Measurements from ENCODE around the gene CDK3. TPM values are rescaled to one million over a fixed set of nuclear protein-coding genes. Genes with fewer than 3 reads are reported as not detected.

CDK3 gene
- total RNA-seq, 2 donors from 2014 or later: 2.9 to 4.6 TPM

DNA sequence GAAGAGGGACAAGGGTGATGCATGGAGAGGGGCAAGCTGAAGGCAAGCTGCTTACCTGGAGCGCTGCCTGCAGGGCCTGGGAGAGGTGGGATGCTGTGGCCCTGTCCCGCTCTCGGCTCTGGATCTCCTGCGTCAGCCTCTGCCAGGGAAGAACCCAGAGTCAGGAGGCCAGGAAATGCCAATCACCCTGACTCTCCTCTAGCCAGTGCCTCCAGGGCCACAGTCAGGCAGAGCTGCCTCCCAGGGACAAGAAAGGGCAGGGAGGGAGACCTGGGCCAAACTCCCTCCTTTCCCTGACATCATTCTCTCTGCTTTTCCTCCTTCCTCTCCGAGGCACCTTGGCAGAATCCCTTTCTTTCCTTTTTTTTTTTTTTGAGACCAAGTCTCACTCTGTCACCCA is 11.3 kb downstream of the CDK3 start:
- no peaks in the 10 kb centered on the region for H3K27me3 Mint-ChIP-seq
- H3K27ac Mint-ChIP-seq: no peak overlapping the region

DNA sequence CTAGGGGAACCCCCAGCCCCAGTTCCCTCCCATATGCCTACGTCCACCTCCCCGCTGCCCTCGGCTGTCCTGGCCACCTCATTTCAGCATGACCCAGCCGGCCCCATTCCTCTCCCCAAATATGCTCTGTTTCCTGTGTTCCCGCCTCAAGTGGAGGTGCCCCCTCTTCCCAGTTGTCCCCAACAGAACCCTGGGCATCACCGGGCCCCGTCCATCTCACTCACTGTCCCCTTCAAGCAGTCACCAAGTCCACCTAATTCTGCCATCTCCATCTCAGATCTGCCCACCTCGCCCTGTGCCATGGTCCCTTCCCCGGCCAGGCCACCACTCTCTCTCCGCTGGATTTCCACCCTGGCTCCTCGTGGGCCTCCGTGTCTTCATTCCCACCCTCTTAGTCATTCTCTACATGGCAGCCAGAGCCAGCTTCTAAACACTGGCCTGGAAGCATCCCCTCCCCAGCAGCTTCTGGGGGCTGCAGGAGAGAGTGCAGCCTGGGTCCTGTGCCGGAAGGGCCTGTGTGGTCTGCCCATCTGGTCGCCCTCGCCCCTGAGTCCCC is 12.8 kb downstream of the CDK3 start:
- no peaks in the 10 kb centered on the region for H3K36me3 Mint-ChIP-seq (ENCODE audit: low read depth)
- ATAC-seq (no peak), DNase-seq (no peak)
- no peak overlapping the region for H3K4me3 Mint-ChIP-seq
- no peaks in the 10 kb centered on the region for H3K27me3 Mint-ChIP-seq
- peaks cover 8% of the 10 kb centered on the region for H3K4me1 Mint-ChIP-seq
- H3K9me3 ChIP-seq (ENCODE audit: control insufficient read depth, low read length, poor library complexity, severe bottlenecking): no peaks in the 10 kb centered on the region
- H3K27ac Mint-ChIP-seq: no peak overlapping the region

More for the DNA sequence above, 11.3 kb downstream of the CDK3 start:
- H3K9me3 ChIP-seq (ENCODE audit: control insufficient read depth, low read length, poor library complexity, severe bottlenecking): no peaks in the 10 kb centered on the region
- Mint-ChIP-seq H3K36me3 (ENCODE audit: low read depth) (no peaks in the 10 kb centered on the region), H3K4me3 (no peak overlapping the region), H3K4me1 (peaks cover 8% of the 10 kb centered on the region)
- ATAC-seq: no peak
- no peak for DNase-seq

DNA sequence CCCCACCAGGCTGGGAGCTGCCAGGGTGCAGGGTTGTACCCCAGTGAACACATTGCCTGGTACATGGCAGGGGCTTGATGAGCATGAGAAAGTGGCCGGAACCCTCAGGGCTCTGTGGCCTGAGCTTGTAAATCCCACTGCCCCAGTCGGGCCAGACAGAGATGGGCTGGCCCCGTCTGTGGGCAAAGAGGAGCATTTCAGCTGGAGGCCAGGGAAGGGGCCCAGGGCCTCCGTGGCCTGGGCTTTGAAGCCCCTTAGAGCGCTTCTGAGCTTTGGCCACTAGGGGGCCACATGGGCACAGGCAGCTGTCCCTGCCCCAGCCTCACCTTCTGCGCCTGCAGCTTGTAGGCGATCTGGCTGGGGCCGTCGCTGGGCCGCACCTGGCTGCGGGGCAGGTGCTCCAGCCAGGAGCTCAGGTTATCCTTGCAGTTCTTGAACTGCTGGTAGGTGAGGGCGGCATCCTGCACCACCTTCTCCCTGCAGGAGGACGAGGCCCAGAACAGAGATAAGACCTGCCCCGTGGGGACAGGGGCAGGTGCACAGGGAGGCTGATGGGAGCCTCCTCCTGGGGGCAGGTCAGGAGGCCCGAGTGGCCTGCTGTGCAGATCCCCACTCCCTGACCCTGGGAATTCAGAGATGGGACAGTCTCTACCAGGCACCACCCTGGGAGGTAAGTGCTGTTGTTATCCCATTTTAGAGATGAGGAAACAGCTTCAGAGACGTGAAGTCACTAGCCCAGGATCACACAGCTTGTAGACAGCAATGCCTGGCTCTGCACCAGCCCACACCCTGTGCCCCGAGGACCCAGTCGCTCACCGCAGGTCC is 13.7 kb downstream of the CDK3 start:
- Mint-ChIP-seq H3K4me1 (peaks cover 8% of the 10 kb centered on the region), H3K36me3 (ENCODE audit: low read depth) (no peaks in the 10 kb centered on the region), H3K4me3 (no peak overlapping the region), H3K27ac (no peak overlapping the region), H3K27me3 (no peaks in the 10 kb centered on the region)
- ATAC-seq: peak; percentile 98
- no peaks in the 10 kb centered on the region for H3K9me3 ChIP-seq (ENCODE audit: control insufficient read depth, low read length, poor library complexity, severe bottlenecking)
- peak; percentile 63 to 67 (median 64) for DNase-seq

DNA sequence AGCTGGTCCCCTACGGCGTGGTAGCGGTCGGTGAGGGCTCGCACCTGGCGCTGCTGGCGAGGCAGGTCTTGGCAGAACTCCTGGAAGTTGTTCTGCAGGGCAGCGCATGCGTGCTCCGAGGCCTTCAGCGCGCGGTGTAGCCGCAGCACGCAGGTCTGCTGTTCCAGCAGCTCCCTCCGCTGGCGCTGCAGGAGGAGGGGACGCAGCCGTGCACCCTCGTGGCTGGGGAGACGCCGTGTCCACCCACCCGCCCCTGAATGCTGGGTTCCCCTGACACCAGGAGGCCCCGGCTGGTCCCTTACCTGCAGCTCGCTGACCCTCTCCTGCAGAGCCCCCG is 14.2 kb downstream of the CDK3 start:
- H3K4me3 Mint-ChIP-seq: no peak overlapping the region
- H3K27ac Mint-ChIP-seq: no peak overlapping the region
- no peaks in the 10 kb centered on the region for H3K36me3 Mint-ChIP-seq (ENCODE audit: low read depth)
- no peaks in the 10 kb centered on the region for H3K9me3 ChIP-seq (ENCODE audit: control insufficient read depth, low read length, poor library complexity, severe bottlenecking)
- DNase-seq (no peak), ATAC-seq (no peak)
- peaks cover 5% of the 10 kb centered on the region for H3K4me1 Mint-ChIP-seq
- H3K27me3 Mint-ChIP-seq: no peaks in the 10 kb centered on the region

DNA sequence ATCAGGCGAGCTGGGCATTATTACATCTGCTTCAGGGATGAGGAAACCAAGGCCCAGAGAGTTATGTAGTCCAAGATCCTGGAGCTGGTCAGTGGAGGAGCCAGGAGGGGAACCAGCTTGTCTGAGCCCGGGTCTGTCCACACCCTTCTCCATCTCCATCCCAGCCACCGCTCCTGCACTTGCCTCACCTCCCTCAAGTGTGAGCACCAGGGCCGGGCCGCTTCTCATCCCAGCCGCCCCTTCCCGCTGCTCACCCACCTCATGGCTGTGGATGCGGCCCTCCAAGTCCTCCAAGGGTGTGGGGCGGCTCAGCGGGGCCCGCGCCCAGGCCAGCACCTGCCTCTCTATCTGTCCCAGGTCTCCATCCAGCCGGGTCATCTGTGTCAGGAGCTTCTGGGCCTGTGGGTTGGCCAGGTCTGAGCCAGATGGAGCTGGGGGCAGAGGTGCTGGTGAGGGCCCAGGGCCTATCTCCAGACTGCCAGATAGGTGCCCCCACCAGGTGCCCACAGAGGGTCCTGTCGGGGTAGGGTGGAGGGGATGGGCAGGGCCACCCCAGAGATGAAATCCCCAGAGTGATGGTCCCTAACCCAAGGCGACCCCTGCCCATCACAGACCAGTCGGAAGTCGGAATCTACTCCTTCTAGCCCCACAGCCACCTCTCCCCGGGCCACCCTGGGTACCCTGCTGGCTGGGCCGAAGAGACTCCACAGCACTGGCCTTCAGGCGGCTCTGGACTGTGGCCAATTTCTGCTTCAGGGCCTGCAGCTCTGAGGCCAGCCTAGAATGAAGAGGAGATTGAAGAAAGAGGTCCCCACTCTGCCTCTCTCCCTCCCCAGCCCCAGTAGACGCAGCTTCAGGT is 17.1 kb downstream of the CDK3 start:
- no peaks in the 10 kb centered on the region for H3K9me3 ChIP-seq (ENCODE audit: control insufficient read depth, low read length, poor library complexity, severe bottlenecking)
- H3K27ac Mint-ChIP-seq: no peak overlapping the region
- DNase-seq (no peak), ATAC-seq (no peak)
- peaks cover 7% of the 10 kb centered on the region for H3K4me1 Mint-ChIP-seq
- H3K4me3 Mint-ChIP-seq: no peak overlapping the region
- H3K36me3 Mint-ChIP-seq (ENCODE audit: low read depth): no peaks in the 10 kb centered on the region
- H3K27me3 Mint-ChIP-seq: no peaks in the 10 kb centered on the region

DNA sequence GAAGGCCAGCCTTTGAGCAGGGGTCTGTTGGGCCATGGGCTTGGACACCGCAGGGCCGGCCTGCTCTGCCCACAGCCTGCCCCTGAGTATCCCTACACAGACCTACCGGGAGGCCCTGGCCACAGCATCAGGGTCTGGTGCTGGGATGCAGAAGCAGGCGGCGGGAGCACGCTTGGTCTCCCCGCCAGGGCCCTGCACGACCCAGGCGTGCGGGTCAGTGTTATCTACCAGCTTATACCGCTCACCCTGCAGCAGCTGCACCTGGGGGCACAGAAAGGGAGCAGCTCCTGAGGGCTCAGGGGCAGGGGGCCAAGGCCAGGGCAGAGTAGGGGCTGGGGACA is 17.7 kb downstream of the CDK3 start:
- DNase-seq (no peak), ATAC-seq (no peak)
- Mint-ChIP-seq H3K27ac (no peak overlapping the region), H3K4me1 (peaks cover 7% of the 10 kb centered on the region), H3K4me3 (no peak overlapping the region), H3K27me3 (no peaks in the 10 kb centered on the region), H3K36me3 (ENCODE audit: low read depth) (no peaks in the 10 kb centered on the region)
- no peaks in the 10 kb centered on the region for H3K9me3 ChIP-seq (ENCODE audit: control insufficient read depth, low read length, poor library complexity, severe bottlenecking)

DNA sequence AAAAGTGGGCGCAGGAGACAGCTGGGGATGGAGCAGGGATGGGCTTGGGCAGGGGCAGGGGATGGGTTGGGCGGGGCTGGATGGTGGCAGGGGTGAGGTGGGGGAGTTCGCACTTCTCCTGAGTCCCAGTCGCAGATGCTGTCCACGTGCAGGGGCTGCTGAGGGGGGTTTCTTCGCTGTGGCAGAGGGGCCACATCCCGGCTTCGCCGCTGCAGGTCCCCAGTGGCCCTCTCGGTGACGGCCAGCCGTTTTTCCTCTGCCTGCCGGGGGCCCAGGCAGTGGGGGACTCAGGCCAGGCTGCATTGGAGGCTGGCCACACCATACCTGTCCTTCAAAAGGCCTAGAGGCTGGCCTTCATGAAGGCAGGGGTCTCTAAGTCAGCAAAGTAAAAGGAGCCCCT is 18.1 kb downstream of the CDK3 start:
- no peaks in the 10 kb centered on the region for H3K36me3 Mint-ChIP-seq (ENCODE audit: low read depth)
- no peak overlapping the region for H3K4me3 Mint-ChIP-seq
- no peak for DNase-seq
- ATAC-seq: no peak
- no peaks in the 10 kb centered on the region for H3K27me3 Mint-ChIP-seq
- no peaks in the 10 kb centered on the region for H3K9me3 ChIP-seq (ENCODE audit: control insufficient read depth, low read length, poor library complexity, severe bottlenecking)
- H3K27ac Mint-ChIP-seq: no peak overlapping the region
- peaks cover 7% of the 10 kb centered on the region for H3K4me1 Mint-ChIP-seq

DNA sequence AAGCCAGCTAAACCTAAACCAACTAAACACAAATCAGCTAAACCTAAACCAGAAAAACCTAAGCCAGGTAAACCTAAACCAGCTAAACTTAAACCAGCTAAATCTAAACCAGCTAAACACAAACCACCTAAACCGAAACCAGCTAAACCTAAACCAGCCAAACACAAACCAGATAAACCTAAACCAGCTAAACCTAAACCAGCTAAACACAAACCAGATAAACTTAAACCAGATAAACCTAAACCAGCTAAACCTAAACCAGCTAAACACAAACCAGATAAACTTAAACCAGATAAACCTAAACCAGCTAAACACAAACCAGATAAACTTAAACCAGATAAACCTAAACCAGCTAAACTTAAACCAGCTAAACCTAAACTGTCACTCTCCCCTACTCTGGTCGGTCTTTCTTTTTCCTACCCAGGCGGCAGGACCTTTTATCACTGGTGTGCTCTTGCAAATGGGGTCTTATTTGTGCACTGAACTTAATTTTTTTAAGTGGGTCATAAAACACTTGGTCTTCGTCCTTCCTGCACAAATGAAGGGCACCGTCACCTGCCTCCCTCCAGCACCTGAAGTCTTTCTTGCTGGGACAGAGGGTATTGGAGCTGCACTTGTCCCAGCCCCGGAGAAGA is 19.3 kb downstream of the CDK3 start:
- H3K27me3 Mint-ChIP-seq: no peaks in the 10 kb centered on the region
- no peak overlapping the region for H3K4me3 Mint-ChIP-seq
- H3K27ac Mint-ChIP-seq: peak overlapping the region; percentile 27
- H3K36me3 Mint-ChIP-seq (ENCODE audit: low read depth): no peaks in the 10 kb centered on the region
- ATAC-seq (no peak), DNase-seq (no peak)
- H3K4me1 Mint-ChIP-seq: peaks cover 2% of the 10 kb centered on the region
- H3K9me3 ChIP-seq (ENCODE audit: control insufficient read depth, low read length, poor library complexity, severe bottlenecking): no peaks in the 10 kb centered on the region

DNA sequence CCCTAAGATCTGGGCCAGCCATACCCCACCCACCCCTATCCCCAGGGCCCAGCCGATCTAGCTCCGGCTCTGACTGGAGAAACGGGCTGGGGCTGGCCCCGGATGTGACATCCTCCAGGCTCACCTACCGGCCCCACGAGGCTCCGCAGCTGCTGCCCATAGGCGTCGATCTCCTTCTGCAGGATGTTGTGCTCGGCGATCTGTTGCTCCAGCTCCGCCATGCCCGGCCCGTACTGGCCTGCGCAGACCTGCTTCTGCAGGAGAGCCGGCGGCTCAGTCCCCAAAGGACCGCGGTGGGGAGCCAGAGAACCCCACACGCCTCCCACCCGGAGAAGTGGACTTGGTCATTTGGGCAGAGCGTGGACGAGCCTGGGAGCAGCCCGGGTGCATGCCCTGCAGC is 21.6 kb downstream of the CDK3 start:
- no peak for DNase-seq

DNA sequence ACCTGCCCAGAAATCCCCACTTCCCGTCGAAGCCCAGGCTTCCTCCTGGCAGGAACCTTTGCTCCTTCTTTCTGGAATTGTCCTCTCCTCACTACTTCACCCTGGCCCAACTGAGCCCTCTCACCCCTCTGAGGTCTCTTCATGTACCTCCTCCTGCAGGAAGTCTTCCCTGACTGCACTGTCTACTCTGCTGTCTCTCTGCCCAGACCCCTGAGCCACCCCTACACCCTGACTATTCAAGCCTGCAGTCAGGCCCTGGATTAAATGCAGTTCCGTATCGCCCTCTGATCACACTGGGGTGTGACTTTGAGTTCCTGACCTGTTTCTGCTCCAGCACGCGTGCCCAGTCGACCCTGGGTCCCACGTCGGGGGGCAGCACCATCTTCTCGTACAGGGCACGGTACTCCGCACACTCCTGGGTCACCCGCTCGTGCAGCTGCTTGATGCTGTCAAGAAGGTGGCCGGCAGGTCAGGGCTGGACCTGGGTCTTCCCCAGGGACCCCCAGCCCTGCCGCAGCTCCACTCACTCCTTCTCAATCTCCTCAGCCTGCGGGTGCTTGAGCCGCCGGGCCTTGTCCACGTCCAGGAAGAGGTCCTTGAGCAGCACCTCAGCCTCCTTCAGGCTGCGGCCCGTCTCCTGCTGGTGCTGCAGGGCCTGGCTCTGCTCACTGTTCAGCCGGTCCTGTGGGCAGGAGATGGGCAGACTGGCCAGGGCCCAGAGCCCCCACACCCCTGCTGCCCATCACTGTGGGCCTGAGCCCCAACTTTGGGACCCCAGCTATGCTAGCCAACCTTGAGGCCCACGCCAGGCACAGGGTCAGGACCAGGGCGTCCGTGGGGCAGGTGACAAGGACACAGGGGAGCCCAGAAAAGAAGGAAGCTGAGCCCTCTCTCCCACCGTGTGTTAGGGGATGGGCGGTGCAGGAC is 22.6 kb downstream of the CDK3 start:
- no peaks in the 10 kb centered on the region for H3K36me3 Mint-ChIP-seq (ENCODE audit: low read depth)
- no peak overlapping the region for H3K4me3 Mint-ChIP-seq
- no peaks in the 10 kb centered on the region for H3K9me3 ChIP-seq (ENCODE audit: control insufficient read depth, low read length, poor library complexity, severe bottlenecking)
- no peaks in the 10 kb centered on the region for H3K27me3 Mint-ChIP-seq
- H3K4me1 Mint-ChIP-seq: peaks cover 2% of the 10 kb centered on the region
- H3K27ac Mint-ChIP-seq: no peak overlapping the region
- ATAC-seq (no peak), DNase-seq (no peak)

More for the DNA sequence above, 21.6 kb downstream of the CDK3 start:
- no peak for ATAC-seq
- H3K9me3 ChIP-seq (ENCODE audit: control insufficient read depth, low read length, poor library complexity, severe bottlenecking): no peaks in the 10 kb centered on the region
- Mint-ChIP-seq H3K27me3 (no peaks in the 10 kb centered on the region), H3K4me1 (peaks cover 2% of the 10 kb centered on the region), H3K36me3 (ENCODE audit: low read depth) (no peaks in the 10 kb centered on the region), H3K4me3 (no peak overlapping the region), H3K27ac (no peak overlapping the region)

DNA sequence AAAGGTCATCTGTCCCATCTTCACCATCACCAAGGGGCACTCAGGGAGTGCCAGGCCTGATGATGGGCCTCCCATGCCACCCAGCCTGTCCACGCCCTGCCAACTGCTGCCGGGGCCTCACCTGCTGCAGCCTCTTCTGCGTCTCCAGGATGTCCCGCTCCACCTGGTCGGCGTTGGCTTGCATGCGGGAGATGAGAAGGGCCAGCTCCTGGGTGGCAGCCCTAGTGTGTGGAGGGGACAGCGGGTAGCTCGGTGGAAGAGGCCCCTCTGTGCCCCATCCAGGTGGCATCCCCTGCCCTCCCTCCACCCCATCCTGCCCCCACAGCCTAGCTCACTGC is 23.2 kb downstream of the CDK3 start:
- no peak overlapping the region for H3K27ac Mint-ChIP-seq
- ATAC-seq (no peak), DNase-seq (no peak)
- H3K36me3 Mint-ChIP-seq (ENCODE audit: low read depth): no peaks in the 10 kb centered on the region
- H3K9me3 ChIP-seq (ENCODE audit: control insufficient read depth, low read length, poor library complexity, severe bottlenecking): no peaks in the 10 kb centered on the region
- no peak overlapping the region for H3K4me3 Mint-ChIP-seq
- peaks cover 2% of the 10 kb centered on the region for H3K4me1 Mint-ChIP-seq
- no peaks in the 10 kb centered on the region for H3K27me3 Mint-ChIP-seq

DNA sequence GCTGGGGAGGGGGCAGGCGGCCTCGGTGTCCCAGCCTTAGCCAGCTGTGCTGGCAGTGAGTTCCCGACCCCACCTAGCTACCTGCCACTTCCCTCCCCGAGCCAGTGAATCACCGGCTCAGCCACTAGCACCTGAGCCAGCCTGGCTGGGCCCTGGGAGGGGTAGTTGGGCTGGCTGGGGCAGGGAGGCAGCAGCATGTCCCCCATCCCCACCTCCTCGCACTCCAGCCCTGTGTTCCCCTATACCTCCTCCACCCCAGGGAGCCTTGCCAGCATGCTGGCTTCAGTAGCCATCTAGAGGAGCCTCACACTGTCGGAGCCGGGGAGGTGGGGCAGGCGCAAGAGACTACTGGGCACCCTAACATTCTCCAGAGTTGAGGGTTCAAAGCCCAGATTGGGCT is 23.7 kb downstream of the CDK3 start:
- DNase-seq (no peak), ATAC-seq (no peak)
- no peaks in the 10 kb centered on the region for H3K27me3 Mint-ChIP-seq
- no peak overlapping the region for H3K27ac Mint-ChIP-seq
- no peaks in the 10 kb centered on the region for H3K9me3 ChIP-seq (ENCODE audit: control insufficient read depth, low read length, poor library complexity, severe bottlenecking)
- H3K4me3 Mint-ChIP-seq: no peak overlapping the region
- no peaks in the 10 kb centered on the region for H3K36me3 Mint-ChIP-seq (ENCODE audit: low read depth)
- peaks cover 7% of the 10 kb centered on the region for H3K4me1 Mint-ChIP-seq

Data from T-helper 17 cell (primary cell).